GM23338 (cell line): ENCODE data around the gene HHAT.

Source experiments
- CREB1 ChIP-seq: fragments of 250-450 bp; sonication (Bioruptor Pico); IDR thresholded peaks from 2 replicates; pipeline ENCODE4 v1.5.0; 2020; ENCODE audit warnings: low read depth, mild to moderate bottlenecking, moderate library complexity
- EZH2 ChIP-seq: fragments of 200-600 bp; sonication (generic); IDR thresholded peaks from one replicate; pipeline ENCODE4 v1.8.0; 2017; ENCODE audit warnings: antibody characterized with exemption, mild to moderate bottlenecking, low read depth; ENCODE audit not compliant: unreplicated experiment
- EZH2phosphoT487 ChIP-seq: fragments of 200-600 bp; sonication (generic); IDR thresholded peaks from one replicate; pipeline ENCODE4 v1.8.1; 2018; ENCODE audit warnings: antibody characterized with exemption; ENCODE audit not compliant: unreplicated experiment
- NANOG ChIP-seq: IDR thresholded peaks from 2 replicates; pipeline ENCODE4 v1.6.1; 2016; ENCODE audit warnings: antibody characterized with exemption, borderline replicate concordance
- POLR2AphosphoS5 ChIP-seq: IDR thresholded peaks from 2 replicates; pipeline ENCODE4 v1.6.1; 2016; ENCODE audit warnings: antibody characterized with exemption, low read depth
- REST ChIP-seq: IDR thresholded peaks from one replicate; pipeline ENCODE4 v1.6.1; 2018; ENCODE audit warnings: antibody characterized with exemption; ENCODE audit not compliant: unreplicated experiment
- STAT1 ChIP-seq: IDR thresholded peaks from one replicate; pipeline ENCODE4 v1.6.1; 2016; ENCODE audit warnings: antibody characterized with exemption; ENCODE audit not compliant: unreplicated experiment
- TF ChIP-seq, protein P1 (sequence below), 2 experiments: fragments of 200-600 bp in 1 of 2; sonication (generic) in 1 of 2; conservative IDR thresholded peaks; 2 replicates each; pipeline versions ENCODE4 v1.5.1 to v1.6.1; 2016 to 2017; ENCODE audit warnings: antibody characterized with exemption in 2 of 2, low read depth in 2 of 2, mild to moderate bottlenecking in 2 of 2, moderate library complexity in 1 of 2

DNA sequence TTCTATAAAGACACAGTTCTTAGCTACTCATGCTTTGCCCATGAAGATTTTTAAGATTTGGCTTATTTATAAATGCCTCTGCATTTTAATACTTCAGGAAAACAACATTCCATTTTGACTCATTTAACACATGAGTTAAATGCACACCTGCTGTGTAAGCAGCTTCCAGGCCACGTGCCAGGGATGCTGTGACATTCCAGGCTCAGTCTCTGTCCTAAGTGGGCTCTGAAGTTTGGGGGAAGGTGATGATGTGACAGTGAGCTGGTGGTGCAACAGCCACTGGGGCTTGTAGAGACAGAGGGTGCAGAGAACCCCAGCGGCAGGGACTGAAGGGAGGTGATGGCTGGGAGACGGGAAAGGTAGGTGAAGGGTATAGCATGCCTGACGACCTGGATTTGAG, 40.7 kb downstream of the HHAT start:
- TF ChIP-seq, protein P1, sequence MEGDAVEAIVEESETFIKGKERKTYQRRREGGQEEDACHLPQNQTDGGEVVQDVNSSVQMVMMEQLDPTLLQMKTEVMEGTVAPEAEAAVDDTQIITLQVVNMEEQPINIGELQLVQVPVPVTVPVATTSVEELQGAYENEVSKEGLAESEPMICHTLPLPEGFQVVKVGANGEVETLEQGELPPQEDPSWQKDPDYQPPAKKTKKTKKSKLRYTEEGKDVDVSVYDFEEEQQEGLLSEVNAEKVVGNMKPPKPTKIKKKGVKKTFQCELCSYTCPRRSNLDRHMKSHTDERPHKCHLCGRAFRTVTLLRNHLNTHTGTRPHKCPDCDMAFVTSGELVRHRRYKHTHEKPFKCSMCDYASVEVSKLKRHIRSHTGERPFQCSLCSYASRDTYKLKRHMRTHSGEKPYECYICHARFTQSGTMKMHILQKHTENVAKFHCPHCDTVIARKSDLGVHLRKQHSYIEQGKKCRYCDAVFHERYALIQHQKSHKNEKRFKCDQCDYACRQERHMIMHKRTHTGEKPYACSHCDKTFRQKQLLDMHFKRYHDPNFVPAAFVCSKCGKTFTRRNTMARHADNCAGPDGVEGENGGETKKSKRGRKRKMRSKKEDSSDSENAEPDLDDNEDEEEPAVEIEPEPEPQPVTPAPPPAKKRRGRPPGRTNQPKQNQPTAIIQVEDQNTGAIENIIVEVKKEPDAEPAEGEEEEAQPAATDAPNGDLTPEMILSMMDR (conservative IDR thresholded peaks at IDR 0.05; ENCODE audit: low read depth in 2 of 2), result no peak
- TF ChIP-seq EZH2phosphoT487 (no peak), EZH2 (no peak), REST (no peak), POLR2AphosphoS5 (no peak), CREB1 (CRISPR knock-in tag) (no peak), NANOG (no peak), STAT1 (no peak)
